Choroid plexus epithelial cell (primary cell): ENCODE measurements around the gene ICOSLG.
"Not testable (repeated sequence)": the region's sequence is repeated elsewhere in the genome, so short reads cannot be mapped to it uniquely, and the experiment has no call there.

Source experiments
- DNase-seq: peaks from one replicate; pipeline ENCODE4 v3.0.0-alpha.2; 2010; ENCODE audit warnings: low read depth
- H3K4me3 ChIP-seq: 2 replicates; pipeline ENCODE4 v1.5.1; 2011; ENCODE audit warnings: low read depth, mild to moderate bottlenecking, control low read depth, low read length, moderate library complexity

ICOSLG gene

DNA sequence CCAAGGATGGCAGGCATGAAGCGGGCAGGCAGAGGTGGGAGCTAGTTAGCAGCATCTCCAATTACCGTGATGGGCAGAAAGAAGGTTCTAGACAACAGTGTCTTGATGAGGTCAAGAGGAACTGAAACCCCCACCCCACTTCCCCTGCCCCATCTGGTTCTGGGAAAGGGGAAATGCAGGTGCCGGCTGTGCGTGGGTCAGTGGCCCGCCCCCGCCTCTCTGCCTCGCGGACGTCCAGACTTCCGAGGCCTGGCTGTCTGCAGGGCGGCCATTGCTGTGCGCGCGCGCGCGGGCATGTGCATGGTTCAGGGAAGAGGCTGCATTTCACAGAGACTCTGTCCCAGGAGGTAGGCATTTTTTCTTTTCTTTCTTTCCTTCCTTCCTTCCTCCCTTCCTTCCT, 65.6 kb downstream of the ICOSLG start:
- not testable (repeated sequence) for H3K4me3 ChIP-seq, DNase-seq
